BE2C (cell line): Measurements from ENCODE around the gene CHID1.

Source experiments
- DNase-seq: peaks from one replicate; pipeline ENCODE4 v3.0.0-alpha.2; 2020
- H3K27me3 ChIP-seq: fragments of 250-450 bp; sonication (Bioruptor Pico); 2 replicates; pipeline ENCODE4 v1.5.1; 2020; ENCODE audit warnings: mild to moderate bottlenecking
- H3K36me3 ChIP-seq: fragments of 250-450 bp; sonication (Bioruptor Pico); 2 replicates; pipeline ENCODE4 v1.5.1; 2020; ENCODE audit warnings: mild to moderate bottlenecking
- H3K4me1 ChIP-seq: fragments of 250-450 bp; sonication (Bioruptor Pico); 2 replicates; pipeline ENCODE4 v1.5.1; 2020
- H3K4me3 ChIP-seq: 2 replicates; pipeline ENCODE4 v1.5.1; 2011; ENCODE audit warnings: low read depth, low read length
- H3K9me3 ChIP-seq: fragments of 250-450 bp; sonication (Bioruptor Pico); 2 replicates; pipeline ENCODE4 v1.5.1; 2020
- TF ChIP-seq, protein P1 (sequence below): IDR thresholded peaks from 2 replicates; pipeline ENCODE4 v1.5.1; 2012; ENCODE audit warnings: mild to moderate bottlenecking, low read depth, low read length

CHID1 gene

DNA sequence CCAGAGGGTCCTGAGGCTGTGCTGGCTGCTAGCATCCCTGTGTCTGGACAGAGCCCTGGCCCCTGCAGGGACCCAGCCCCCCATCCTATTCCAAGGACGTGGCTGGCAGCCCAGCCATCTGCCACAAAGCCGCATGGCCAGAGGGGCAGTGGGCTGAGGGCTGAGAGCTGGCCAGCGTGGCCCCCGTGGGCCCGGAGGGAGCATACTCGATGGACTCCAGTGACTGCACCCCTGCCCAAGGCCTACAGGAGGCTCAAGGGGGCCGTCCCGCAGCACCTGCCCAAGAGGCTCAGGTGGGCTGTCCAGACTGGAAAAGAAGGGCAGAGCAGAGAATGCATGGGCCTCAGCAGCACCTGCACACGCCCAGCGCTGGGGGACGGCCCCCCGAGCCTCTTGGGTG is 54.8 kb downstream of the CHID1 start:
- H3K9me3 ChIP-seq = no peaks in the 10 kb centered on the region
- DNase-seq = no peak

DNA sequence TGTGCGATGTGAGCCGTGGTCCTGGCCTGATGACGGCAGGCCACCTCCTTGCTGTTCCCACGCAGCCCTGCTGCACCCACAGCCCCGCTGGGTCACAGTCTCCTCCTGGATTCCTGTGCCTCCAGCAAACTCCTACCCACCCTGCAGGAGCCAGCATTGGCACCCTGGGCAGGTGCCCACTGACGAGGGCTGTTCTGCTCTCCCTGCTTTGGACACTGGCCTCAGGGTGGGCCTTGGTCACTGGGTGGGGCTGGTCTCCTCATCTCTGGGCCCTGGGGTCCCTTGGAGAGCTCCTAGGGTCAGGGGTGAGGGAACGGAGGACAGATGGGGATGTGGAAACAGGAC is 55.3 kb downstream of the CHID1 start:
- DNase-seq = no peak
- Histone ChIP-seq H3K36me3 (no peaks in the 10 kb centered on the region), H3K4me3 (no peak overlapping the region), H3K4me1 (peaks cover 14% of the 10 kb centered on the region), H3K9me3 (no peaks in the 10 kb centered on the region), H3K27me3 (no peaks in the 10 kb centered on the region; the same call in 1 of the 2 replicates)
- TF ChIP-seq, protein P1, sequence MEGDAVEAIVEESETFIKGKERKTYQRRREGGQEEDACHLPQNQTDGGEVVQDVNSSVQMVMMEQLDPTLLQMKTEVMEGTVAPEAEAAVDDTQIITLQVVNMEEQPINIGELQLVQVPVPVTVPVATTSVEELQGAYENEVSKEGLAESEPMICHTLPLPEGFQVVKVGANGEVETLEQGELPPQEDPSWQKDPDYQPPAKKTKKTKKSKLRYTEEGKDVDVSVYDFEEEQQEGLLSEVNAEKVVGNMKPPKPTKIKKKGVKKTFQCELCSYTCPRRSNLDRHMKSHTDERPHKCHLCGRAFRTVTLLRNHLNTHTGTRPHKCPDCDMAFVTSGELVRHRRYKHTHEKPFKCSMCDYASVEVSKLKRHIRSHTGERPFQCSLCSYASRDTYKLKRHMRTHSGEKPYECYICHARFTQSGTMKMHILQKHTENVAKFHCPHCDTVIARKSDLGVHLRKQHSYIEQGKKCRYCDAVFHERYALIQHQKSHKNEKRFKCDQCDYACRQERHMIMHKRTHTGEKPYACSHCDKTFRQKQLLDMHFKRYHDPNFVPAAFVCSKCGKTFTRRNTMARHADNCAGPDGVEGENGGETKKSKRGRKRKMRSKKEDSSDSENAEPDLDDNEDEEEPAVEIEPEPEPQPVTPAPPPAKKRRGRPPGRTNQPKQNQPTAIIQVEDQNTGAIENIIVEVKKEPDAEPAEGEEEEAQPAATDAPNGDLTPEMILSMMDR = no peak

More for the DNA sequence above, 54.8 kb downstream of the CHID1 start:
- Histone ChIP-seq H3K36me3 (no peaks in the 10 kb centered on the region), H3K4me1 (peaks cover 15% of the 10 kb centered on the region), H3K27me3 (no peaks in the 10 kb centered on the region), H3K4me3 (no peak overlapping the region)
- TF ChIP-seq, protein P1 = no peak

DNA sequence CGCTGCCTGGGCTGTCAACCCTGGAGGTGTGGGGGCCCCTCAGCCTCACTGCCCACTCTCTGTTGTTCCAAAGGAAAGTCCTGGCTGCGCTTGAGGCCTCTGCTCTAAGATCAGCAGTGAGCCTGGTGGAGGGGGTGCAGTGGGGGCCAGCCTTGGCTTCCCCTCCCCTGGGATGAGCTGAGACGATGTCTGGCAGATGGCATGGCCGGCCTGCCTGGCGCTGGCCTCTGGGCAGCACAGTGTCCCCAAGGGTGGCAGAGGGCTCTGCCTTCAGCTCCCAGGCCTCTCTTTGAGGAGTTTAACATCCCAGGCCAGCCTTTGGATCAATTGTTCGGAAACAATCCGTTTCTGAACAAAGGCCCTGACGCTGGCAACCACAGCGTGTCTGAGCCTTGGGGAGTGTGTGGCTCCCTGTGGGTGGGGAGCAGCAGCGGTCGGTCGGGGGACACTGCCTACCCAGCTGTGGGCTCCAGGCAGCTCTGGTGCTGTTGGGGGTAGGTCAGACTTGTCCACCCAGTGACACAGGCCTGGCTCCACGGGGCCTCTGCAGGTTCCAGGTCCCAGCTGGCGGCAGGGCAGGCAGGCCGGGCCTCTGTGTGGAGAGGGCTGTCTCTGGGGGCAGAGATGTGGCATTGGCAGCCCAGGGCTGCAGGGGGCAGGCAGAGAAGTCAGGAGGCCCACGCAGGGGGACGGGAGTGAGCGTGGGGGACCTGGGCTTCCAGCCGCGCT is 55.8 kb downstream of the CHID1 start:
- Histone ChIP-seq H3K9me3 (no peaks in the 10 kb centered on the region), H3K4me1 (peaks cover 9% of the 10 kb centered on the region), H3K27me3 (no peaks in the 10 kb centered on the region; the same call in 1 of the 2 replicates), H3K4me3 (no peak overlapping the region), H3K36me3 (no peaks in the 10 kb centered on the region)
- TF ChIP-seq, protein P1 = no peak
- no peak for DNase-seq

GRCh38 chr11:853682-854448 is 56.7 kb downstream of the CHID1 start:
- TF ChIP-seq, protein P1 = no peak
- Histone ChIP-seq H3K27me3 (no peaks in the 10 kb centered on the region; the same call in 1 of the 2 replicates), H3K4me3 (no peak overlapping the region), H3K4me1 (peaks cover 9% of the 10 kb centered on the region), H3K36me3 (no peaks in the 10 kb centered on the region), H3K9me3 (no peaks in the 10 kb centered on the region)
- no peak for DNase-seq

DNA sequence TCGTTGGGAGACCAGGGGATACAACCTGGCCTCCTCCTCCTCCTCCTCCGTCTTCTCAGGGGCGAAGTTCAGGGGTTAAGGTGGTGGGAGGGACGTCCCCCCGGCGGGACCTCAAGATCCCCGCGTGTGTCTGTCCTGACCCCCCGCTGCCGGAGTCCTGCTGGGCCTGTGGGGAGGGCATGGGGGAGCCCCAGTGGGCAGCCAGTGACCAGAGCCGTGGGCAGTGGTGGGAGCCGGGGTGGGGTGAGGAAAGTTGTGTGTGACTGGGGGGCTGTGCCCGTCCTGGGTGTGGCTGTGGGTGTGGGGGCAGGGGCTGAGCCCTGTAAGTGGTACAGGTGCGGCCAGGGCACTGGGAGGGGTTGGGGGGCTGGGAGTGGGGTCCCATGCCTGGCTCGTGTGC is 57.8 kb downstream of the CHID1 start:
- Histone ChIP-seq H3K9me3 (no peaks in the 10 kb centered on the region), H3K4me1 (peaks cover 14% of the 10 kb centered on the region), H3K36me3 (no peaks in the 10 kb centered on the region), H3K4me3 (no peak overlapping the region), H3K27me3 (no peaks in the 10 kb centered on the region; the same call in 1 of the 2 replicates)
- DNase-seq = no peak
- TF ChIP-seq, protein P1 = no peak
